ENCODE measurements around the gene CCL11.
"Not testable (repeated sequence)": the region's sequence is repeated elsewhere in the genome, so short reads cannot be mapped to it uniquely, and the experiment has no call there.

The CCL11 gene

GRCh38 chr17:34312080-34312479 lies 26.5 kb downstream of the CCL11 start:
- no peak for DNase-seq

- DNase-seq, result no peak
Observed at GRCh38 chr17:34313164-34313563, 27.6 kb downstream of the CCL11 start.

GRCh38 chr17:34314279-34314678 lies 28.7 kb downstream of the CCL11 start:
- DNase-seq, result no peak

- no peak for DNase-seq
Observed at GRCh38 chr17:34318474-34318873, 32.9 kb downstream of the CCL11 start.

- DNase-seq, result no peak
Observed at GRCh38 chr17:34319039-34319483, 33.5 kb downstream of the CCL11 start, which contains the start of gene CCL8. Gene CCL8 (plus strand): TSS chr17:34319435. CDS start chr17:34319502, 67 bp downstream.

GRCh38 chr17:34321964-34322363 lies 36.4 kb downstream of the CCL11 start:
- DNase-seq, result no peak

- not testable (repeated sequence) for DNase-seq
Observed at GRCh38 chr17:34327580-34327979, 42.0 kb downstream of the CCL11 start.

GRCh38 chr17:34337701-34338100 lies 52.2 kb downstream of the CCL11 start:
- DNase-seq, result no peak

Data from right forelimb (tissue), 1 donor.